ENCODE data around the gene NRBF2. TPM values are rescaled to one million over a fixed set of nuclear protein-coding genes. Genes with fewer than 3 reads are reported as not detected.

The NRBF2 gene
- total RNA-seq, 1 experiment from 2014 or later = 24.8 TPM

GRCh38 chr10:63165249-63165648 lies 32.1 kb downstream of the NRBF2 start:
- no TSS peak for BruUV-seq (replicated peaks)
- intact Hi-C loops (cut with micrococcal nuclease; ENCODE audit: unreplicated experiment) = no loop called here
- CTCF ChIA-PET = interaction anchor here (0.9 kb wide), 1 partner anchor 602 kb away, joined by 3 read pairs; no protein-coding TSS in a partner anchor
- TF ChIP-seq, protein P1, sequence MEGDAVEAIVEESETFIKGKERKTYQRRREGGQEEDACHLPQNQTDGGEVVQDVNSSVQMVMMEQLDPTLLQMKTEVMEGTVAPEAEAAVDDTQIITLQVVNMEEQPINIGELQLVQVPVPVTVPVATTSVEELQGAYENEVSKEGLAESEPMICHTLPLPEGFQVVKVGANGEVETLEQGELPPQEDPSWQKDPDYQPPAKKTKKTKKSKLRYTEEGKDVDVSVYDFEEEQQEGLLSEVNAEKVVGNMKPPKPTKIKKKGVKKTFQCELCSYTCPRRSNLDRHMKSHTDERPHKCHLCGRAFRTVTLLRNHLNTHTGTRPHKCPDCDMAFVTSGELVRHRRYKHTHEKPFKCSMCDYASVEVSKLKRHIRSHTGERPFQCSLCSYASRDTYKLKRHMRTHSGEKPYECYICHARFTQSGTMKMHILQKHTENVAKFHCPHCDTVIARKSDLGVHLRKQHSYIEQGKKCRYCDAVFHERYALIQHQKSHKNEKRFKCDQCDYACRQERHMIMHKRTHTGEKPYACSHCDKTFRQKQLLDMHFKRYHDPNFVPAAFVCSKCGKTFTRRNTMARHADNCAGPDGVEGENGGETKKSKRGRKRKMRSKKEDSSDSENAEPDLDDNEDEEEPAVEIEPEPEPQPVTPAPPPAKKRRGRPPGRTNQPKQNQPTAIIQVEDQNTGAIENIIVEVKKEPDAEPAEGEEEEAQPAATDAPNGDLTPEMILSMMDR (conservative IDR thresholded peaks at IDR 0.05; ENCODE audit: low read depth, low read length) = no peak
- no peak for TF ChIP-seq EZH2 (IDR thresholded peaks at IDR 0.05; ENCODE audit: borderline replicate concordance, low read depth, low read length, poor library complexity, severe bottlenecking)
- Histone ChIP-seq H3K4me1 (ENCODE audit: insufficient read depth, low read length, poor library complexity, severe bottlenecking) (peaks cover 43% of the 10 kb centered on the region), H3K9me3 (ENCODE audit: low read depth, low read length, poor library complexity, severe bottlenecking) (no peaks in the 10 kb centered on the region), H3K27ac (ENCODE audit: low read depth, low read length, poor library complexity, severe bottlenecking) (no peak overlapping the region), H3K27me3 (replicated peaks; ENCODE audit: insufficient read depth, low read depth, low read length, poor library complexity) (no peaks in the 10 kb centered on the region), H3K4me3 (ENCODE audit: low read depth, low read length, poor library complexity, severe bottlenecking) (no peak overlapping the region), H3K36me3 (ENCODE audit: insufficient read depth, low read length, poor library complexity, severe bottlenecking) (peaks cover 23% of the 10 kb centered on the region)
- POLR2A ChIA-PET (ENCODE audit: low non-redundant PET) = no interaction called here
- no peak for DNase-seq (ENCODE audit: low spot score)

DNA sequence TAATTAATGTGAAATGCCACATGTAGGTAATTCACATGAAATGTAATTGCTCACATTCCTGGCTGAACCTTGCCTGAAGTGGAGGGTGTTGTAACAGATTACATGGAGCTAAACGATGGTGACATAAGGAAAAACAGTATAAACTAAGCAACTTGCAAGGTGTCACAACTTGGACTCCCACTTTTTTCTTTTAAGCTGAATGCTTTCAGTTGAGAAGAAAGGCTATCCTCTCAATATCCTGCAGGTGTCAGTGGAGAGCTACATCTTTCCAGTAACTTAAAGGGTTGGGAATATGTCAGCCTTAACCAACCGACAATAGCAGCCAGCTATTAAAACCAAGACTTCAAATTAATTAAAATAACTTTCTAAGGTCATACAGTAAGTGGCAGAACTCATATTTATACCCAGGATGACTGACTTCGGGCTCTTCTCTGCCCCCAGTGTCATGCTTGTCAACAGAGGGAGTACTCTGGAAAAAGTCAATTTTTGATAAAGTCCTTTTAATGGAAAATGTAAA lies 33.7 kb downstream of the NRBF2 start:
- POLR2A ChIA-PET (ENCODE audit: low non-redundant PET) = interaction anchor here (0.5 to 1.0 kb wide), 3 partner anchors 34 to 546 kb away, joined by 3 to 5 read pairs (median 3); no protein-coding TSS in a partner anchor
- Histone ChIP-seq H3K9me3 (ENCODE audit: low read depth, low read length, poor library complexity, severe bottlenecking) (no peaks in the 10 kb centered on the region), H3K27me3 (replicated peaks; ENCODE audit: insufficient read depth, low read depth, low read length, poor library complexity) (no peaks in the 10 kb centered on the region), H3K4me1 (ENCODE audit: insufficient read depth, low read length, poor library complexity, severe bottlenecking) (peaks cover 36% of the 10 kb centered on the region), H3K27ac (ENCODE audit: low read depth, low read length, poor library complexity, severe bottlenecking) (no peak overlapping the region), H3K4me3 (ENCODE audit: low read depth, low read length, poor library complexity, severe bottlenecking) (no peak overlapping the region), H3K36me3 (ENCODE audit: insufficient read depth, low read length, poor library complexity, severe bottlenecking) (peaks cover 31% of the 10 kb centered on the region)
- CTCF ChIA-PET = interaction anchor here (0.5 to 2.8 kb wide), 17 partner anchors 34 to 700 kb away, joined by 3 to 37 read pairs (median 4); no protein-coding TSS in a partner anchor
- peak; percentile 89 for DNase-seq (ENCODE audit: low spot score)
- intact Hi-C loops (cut with micrococcal nuclease; ENCODE audit: unreplicated experiment) = loop anchor here (1.0 to 2.0 kb wide), 4 partner anchors 462 to 600 kb away; no protein-coding TSS in a partner anchor
- no TSS peak for BruUV-seq (replicated peaks)
- no peak for TF ChIP-seq EZH2 (IDR thresholded peaks at IDR 0.05; ENCODE audit: borderline replicate concordance, low read depth, low read length, poor library complexity, severe bottlenecking)
- TF ChIP-seq, protein P1 (conservative IDR thresholded peaks at IDR 0.05; ENCODE audit: low read depth, low read length) = peak; percentile 84

GRCh38 chr10:63168821-63169462 lies 35.8 kb downstream of the NRBF2 start:
- Histone ChIP-seq H3K27ac (ENCODE audit: low read depth, low read length, poor library complexity, severe bottlenecking) (peak overlapping the region; percentile 12), H3K9me3 (ENCODE audit: low read depth, low read length, poor library complexity, severe bottlenecking) (no peaks in the 10 kb centered on the region), H3K27me3 (replicated peaks; ENCODE audit: insufficient read depth, low read depth, low read length, poor library complexity) (no peaks in the 10 kb centered on the region), H3K4me1 (ENCODE audit: insufficient read depth, low read length, poor library complexity, severe bottlenecking) (peaks cover 36% of the 10 kb centered on the region), H3K36me3 (ENCODE audit: insufficient read depth, low read length, poor library complexity, severe bottlenecking) (peaks cover 39% of the 10 kb centered on the region), H3K4me3 (ENCODE audit: low read depth, low read length, poor library complexity, severe bottlenecking) (no peak overlapping the region)
- ChIA-PET POLR2A (ENCODE audit: low non-redundant PET) (no interaction called here), CTCF (interaction anchor here (0.7 kb wide), 1 partner anchor 632 kb away, joined by 4 read pairs; no protein-coding TSS in a partner anchor)
- no peak for TF ChIP-seq EZH2 (IDR thresholded peaks at IDR 0.05; ENCODE audit: borderline replicate concordance, low read depth, low read length, poor library complexity, severe bottlenecking)
- TF ChIP-seq, protein P1 (conservative IDR thresholded peaks at IDR 0.05; ENCODE audit: low read depth, low read length) = no peak
- no peak for DNase-seq (ENCODE audit: low spot score)
- BruUV-seq (replicated peaks) = no TSS peak
- intact Hi-C loops (cut with micrococcal nuclease; ENCODE audit: unreplicated experiment) = no loop called here
